Loucy (cell line): ENCODE data around the gene HOXB3.
A peak's percentile ranks its signal among the peaks of the same experiment; 100 is the strongest.

Source experiments
- H2AFZ ChIP-seq: fragments of 200-600 bp; sonication (generic); 2 replicates; pipeline ENCODE4 v1.6.0; 2016; ENCODE audit warnings: antibody characterized with exemption, mild to moderate bottlenecking, low read length, moderate library complexity
- H3F3A ChIP-seq: fragments of 200-600 bp; 2 replicates; pipeline ENCODE4 v1.6.0; 2016; ENCODE audit warnings: antibody characterized with exemption, low read depth, mild to moderate bottlenecking
- H3K27me3 ChIP-seq: fragments of 200-600 bp; sonication (generic); 2 replicates; pipeline ENCODE4 v1.6.1; 2014; ENCODE audit warnings: low read length, mild to moderate bottlenecking; ENCODE audit not compliant: insufficient read depth, poor library complexity, severe bottlenecking
- H3K36me3 ChIP-seq: fragments of 200-600 bp; sonication (generic); 2 replicates; pipeline ENCODE4 v1.6.1; 2016; ENCODE audit warnings: low read length; ENCODE audit not compliant: insufficient read depth
- H3K4me1 ChIP-seq: fragments of 200-600 bp; sonication (generic); 2 replicates; pipeline ENCODE4 v1.5.1; 2014; ENCODE audit warnings: low read length, mild to moderate bottlenecking; ENCODE audit not compliant: insufficient read depth, poor library complexity, severe bottlenecking
- H3K4me2 ChIP-seq: fragments of 200-600 bp; sonication (generic); 2 replicates; pipeline ENCODE4 v1.6.0; 2014; ENCODE audit warnings: antibody characterized with exemption, low read length, low read depth, mild to moderate bottlenecking; ENCODE audit not compliant: poor library complexity, severe bottlenecking
- H3K4me3 ChIP-seq: fragments of 200-600 bp; sonication (generic); 2 replicates; pipeline ENCODE4 v1.5.1; 2014; ENCODE audit warnings: low read length, mild to moderate bottlenecking, mixed read lengths; ENCODE audit not compliant: poor library complexity, severe bottlenecking
- H3K79me2 ChIP-seq: fragments of 200-600 bp; sonication (generic); 2 replicates; pipeline ENCODE4 v1.6.1; 2014; ENCODE audit warnings: low read length; ENCODE audit not compliant: insufficient read depth
- H3K9ac ChIP-seq: fragments of 200-600 bp; sonication (generic); 2 replicates; pipeline ENCODE4 v1.6.0; 2014; ENCODE audit warnings: mild to moderate bottlenecking, low read depth, low read length, moderate library complexity; ENCODE audit not compliant: poor library complexity, severe bottlenecking
- H3K9me2 ChIP-seq: fragments of 200-600 bp; sonication (generic); replicated peaks from 2 replicates; pipeline ENCODE4 v1.6.1; 2016; ENCODE audit warnings: low read depth, low read length, mixed read lengths
- H3K9me3 ChIP-seq: fragments of 200-600 bp; sonication (generic); 2 replicates; pipeline ENCODE4 v1.6.1; 2014; ENCODE audit warnings: mild to moderate bottlenecking, antibody characterized with exemption, low read length, low read depth; ENCODE audit not compliant: insufficient read depth
- H4K20me1 ChIP-seq: fragments of 200-600 bp; sonication (generic); 2 replicates; pipeline ENCODE4 v1.6.0; 2014; ENCODE audit warnings: antibody characterized with exemption, low read length, mild to moderate bottlenecking; ENCODE audit not compliant: insufficient read depth, poor library complexity, severe bottlenecking
- EZH2phosphoT487 ChIP-seq: fragments of 200-600 bp; IDR thresholded peaks from 2 replicates; pipeline ENCODE4 v1.6.1; 2018; ENCODE audit warnings: antibody characterized with exemption, mild to moderate bottlenecking, moderate library complexity, borderline replicate concordance
- TF ChIP-seq, protein P1 (sequence below): fragments of 200-600 bp; sonication (generic); conservative IDR thresholded peaks from 2 replicates; pipeline ENCODE4 v1.5.1; 2014; ENCODE audit warnings: mild to moderate bottlenecking, antibody characterized with exemption, low read length

Gene HOXB3

DNA sequence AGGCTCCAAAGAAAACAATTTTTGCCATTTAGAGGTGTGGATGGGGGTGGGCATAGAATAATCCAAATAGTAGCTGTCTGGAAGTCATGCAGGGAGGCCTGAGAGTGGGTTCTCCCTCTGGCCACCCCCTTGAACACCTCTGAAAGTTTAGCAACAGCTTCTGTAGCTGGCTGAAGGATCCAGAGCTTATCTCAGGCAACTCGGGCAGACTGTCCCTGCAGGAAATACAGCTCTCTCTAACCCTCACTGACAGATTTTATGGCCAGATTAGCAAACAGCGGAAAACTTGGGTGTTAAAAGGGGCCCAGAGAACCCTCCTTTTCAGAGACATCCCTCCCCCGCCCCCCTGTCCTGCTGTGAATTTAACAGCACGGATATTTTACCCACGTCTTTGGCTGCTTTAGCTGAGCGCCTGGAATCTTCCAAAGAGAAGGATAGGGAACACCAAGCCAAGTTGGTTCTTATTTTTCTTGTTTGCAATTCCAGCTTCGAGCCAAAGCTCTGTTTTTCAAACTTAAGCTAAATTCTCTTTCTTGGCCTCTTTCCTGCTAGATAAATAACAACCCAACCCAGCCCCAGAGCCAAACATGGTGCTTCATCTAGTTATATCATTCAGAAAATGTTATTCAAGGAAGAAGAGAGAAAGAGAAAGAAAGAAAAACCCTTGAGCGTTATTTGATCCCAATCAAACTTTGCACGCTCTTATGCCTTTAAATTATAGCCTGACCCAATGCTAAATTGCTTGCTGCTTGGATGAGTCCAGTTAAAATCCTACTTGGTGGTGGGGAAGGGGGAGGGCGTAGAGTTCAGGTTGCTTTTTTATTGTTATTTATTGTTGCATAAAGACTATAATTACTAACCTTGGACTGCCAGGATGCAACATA, 42.9 kb downstream of the HOXB3 start:
- TF ChIP-seq, protein P1, sequence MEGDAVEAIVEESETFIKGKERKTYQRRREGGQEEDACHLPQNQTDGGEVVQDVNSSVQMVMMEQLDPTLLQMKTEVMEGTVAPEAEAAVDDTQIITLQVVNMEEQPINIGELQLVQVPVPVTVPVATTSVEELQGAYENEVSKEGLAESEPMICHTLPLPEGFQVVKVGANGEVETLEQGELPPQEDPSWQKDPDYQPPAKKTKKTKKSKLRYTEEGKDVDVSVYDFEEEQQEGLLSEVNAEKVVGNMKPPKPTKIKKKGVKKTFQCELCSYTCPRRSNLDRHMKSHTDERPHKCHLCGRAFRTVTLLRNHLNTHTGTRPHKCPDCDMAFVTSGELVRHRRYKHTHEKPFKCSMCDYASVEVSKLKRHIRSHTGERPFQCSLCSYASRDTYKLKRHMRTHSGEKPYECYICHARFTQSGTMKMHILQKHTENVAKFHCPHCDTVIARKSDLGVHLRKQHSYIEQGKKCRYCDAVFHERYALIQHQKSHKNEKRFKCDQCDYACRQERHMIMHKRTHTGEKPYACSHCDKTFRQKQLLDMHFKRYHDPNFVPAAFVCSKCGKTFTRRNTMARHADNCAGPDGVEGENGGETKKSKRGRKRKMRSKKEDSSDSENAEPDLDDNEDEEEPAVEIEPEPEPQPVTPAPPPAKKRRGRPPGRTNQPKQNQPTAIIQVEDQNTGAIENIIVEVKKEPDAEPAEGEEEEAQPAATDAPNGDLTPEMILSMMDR, result no peak
- Histone ChIP-seq H3K4me1 (peaks cover 45% of the 10 kb centered on the region), H3F3A (peaks cover 30% of the 10 kb centered on the region), H3K36me3 (peaks cover 38% of the 10 kb centered on the region), H3K79me2 (peaks cover 95% of the 10 kb centered on the region), H2AFZ (no peak overlapping the region), H3K4me2 (peak overlapping the region; percentile 96), H4K20me1 (peaks cover 33% of the 10 kb centered on the region), H3K9me2 (no peaks in the 10 kb centered on the region), H3K9ac (peak overlapping the region; percentile 98), H3K9me3 (no peaks in the 10 kb centered on the region), H3K4me3 (peak overlapping the region; percentile 95), H3K27me3 (peaks cover 21% of the 10 kb centered on the region)

GRCh38 chr17:48546137-48546923, 43.7 kb downstream of the HOXB3 start:
- peaks cover 30% of the 10 kb centered on the region for H3F3A ChIP-seq
- peak overlapping the region; percentile 96 for H3K4me2 ChIP-seq
- peaks cover 25% of the 10 kb centered on the region for H4K20me1 ChIP-seq
- H3K79me2 ChIP-seq, result peaks cover 95% of the 10 kb centered on the region
- H3K27me3 ChIP-seq, result peaks cover 26% of the 10 kb centered on the region
- H3K9me2 ChIP-seq, result no peaks in the 10 kb centered on the region
- peak overlapping the region; percentile 98 for H3K9ac ChIP-seq
- no peak overlapping the region for H2AFZ ChIP-seq
- TF ChIP-seq EZH2phosphoT487, result no peak
- TF ChIP-seq, protein P1, result no peak
- H3K9me3 ChIP-seq, result no peaks in the 10 kb centered on the region
- peaks cover 45% of the 10 kb centered on the region for H3K4me1 ChIP-seq
- peaks cover 30% of the 10 kb centered on the region for H3K36me3 ChIP-seq
- H3K4me3 ChIP-seq, result peak overlapping the region; percentile 95

- peak overlapping the region; percentile 95 for H3K4me3 ChIP-seq
- H3K9ac ChIP-seq, result peak overlapping the region; percentile 98
- peaks cover 31% of the 10 kb centered on the region for H3F3A ChIP-seq
- peaks cover 51% of the 10 kb centered on the region for H3K4me1 ChIP-seq
- H3K36me3 ChIP-seq, result peaks cover 27% of the 10 kb centered on the region
- H2AFZ ChIP-seq, result no peak overlapping the region
- no peaks in the 10 kb centered on the region for H3K9me3 ChIP-seq
- TF ChIP-seq EZH2phosphoT487, result no peak
- TF ChIP-seq, protein P1, result no peak
- H3K27me3 ChIP-seq, result peaks cover 26% of the 10 kb centered on the region
- H3K79me2 ChIP-seq, result peaks cover 95% of the 10 kb centered on the region
- H3K4me2 ChIP-seq, result peak overlapping the region; percentile 96
- H4K20me1 ChIP-seq, result peaks cover 23% of the 10 kb centered on the region
- no peaks in the 10 kb centered on the region for H3K9me2 ChIP-seq
Observed at GRCh38 chr17:48545539-48545938, 44.5 kb downstream of the HOXB3 start.
